Bladder microvascular endothelial cell (primary cell): ENCODE measurements around the gene STX7. TPM values are rescaled to one million over a fixed set of nuclear protein-coding genes. Genes with fewer than 3 reads are reported as not detected.

Source experiments
- total RNA-seq: library from RNA; depleted of rRNA; stranded (reverse); fragments of >200 nt; gene quantifications from 2 replicates; pipeline ENCODE4 v1.2.3, GENCODE V29; 2014

The STX7 gene, protein sequence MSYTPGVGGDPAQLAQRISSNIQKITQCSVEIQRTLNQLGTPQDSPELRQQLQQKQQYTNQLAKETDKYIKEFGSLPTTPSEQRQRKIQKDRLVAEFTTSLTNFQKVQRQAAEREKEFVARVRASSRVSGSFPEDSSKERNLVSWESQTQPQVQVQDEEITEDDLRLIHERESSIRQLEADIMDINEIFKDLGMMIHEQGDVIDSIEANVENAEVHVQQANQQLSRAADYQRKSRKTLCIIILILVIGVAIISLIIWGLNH
- total RNA-seq = 13.9 and 46.1 TPM in 2 replicates

GRCh38 chr6:132512638-132513632 lies at the start of gene STX7:
TSS of gene STX7 (minus strand) at chr6:132513116. CDS start at chr6:132503530, 9,586 bp downstream.

DNA sequence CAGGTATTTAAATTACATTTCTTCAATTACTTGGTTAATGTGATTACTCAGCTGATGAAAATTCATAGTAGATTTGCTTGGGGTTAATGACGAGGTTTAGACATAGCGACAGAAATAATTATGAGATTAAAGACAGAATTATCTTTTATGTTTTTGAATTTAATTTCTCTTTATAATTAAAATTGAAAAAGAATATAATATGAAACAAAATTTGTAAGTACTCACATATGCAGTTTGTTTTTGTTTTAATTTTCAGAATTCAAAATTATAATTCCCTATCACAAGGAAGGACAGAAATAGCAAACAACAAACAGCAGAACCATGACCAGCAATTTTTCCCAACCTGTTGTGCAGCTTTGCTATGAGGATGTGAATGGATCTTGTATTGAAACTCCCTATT lies 39.5 kb upstream of the STX7 start, which contains the start of gene TAAR8:
TAAR8 (plus strand) TSS at position 301 of the 400 bp plus-strand sequence; CDS start at position 322, 21 bp downstream.

DNA sequence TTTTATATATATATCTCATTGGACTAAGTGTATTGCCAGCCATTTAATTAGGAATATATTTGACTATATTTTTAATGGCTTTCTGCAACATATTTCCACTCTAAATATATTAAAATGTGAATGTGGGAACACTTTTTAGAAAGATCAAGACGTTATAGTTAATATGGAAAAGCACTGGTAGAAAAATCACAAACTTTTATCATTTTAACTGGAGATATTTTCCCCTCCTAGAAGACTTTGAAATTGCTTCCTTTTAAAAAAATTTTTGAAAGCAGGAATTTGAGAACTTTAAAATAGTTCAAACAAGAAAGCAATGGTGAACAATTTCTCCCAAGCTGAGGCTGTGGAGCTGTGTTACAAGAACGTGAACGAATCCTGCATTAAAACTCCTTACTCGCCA lies 25.1 kb upstream of the STX7 start, which contains the start of gene TAAR9:
TAAR9 (plus strand) TSS at position 301 of the 400 bp plus-strand sequence; CDS start at position 314, 13 bp downstream.

DNA sequence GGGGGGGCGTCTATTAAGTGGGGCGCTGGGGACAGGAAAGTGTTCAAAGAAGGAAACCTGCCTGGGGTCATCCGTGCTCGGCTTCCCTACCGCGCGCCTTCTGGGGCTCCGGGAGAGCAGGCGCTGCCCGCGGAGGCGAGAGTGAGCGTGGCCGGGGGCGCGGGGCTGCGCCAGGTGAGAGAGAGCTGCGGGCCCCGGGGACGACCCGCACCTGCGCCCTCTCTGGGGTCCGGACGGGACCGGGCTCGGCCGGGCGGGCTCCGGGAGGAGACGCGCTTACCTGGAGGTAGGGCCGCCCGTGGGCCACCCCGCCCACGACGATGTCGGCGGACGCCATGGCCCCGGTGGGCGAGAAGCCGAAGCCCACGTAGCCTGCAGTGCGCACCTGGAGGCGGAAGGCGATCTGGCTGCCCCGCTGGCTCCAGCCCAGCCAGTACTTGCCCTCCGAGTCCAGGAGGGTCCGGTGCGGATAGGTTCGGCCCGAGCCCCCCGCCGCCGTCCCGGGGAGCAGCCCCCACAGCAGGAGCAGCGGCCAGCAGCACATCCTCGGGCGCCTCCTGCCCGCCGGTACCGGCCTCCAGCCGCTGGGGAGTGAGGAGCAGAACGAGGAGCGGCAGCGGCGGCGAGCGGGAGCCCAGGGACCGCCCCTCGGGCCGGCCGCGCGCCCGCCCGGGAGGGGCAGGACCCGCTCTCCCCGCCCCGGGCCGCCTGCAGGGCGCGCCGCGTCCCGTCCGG lies 111.9 kb downstream of the STX7 start, which contains the start of gene MOXD1:
MOXD1 (minus strand) TSS at position 593 of the 735 bp plus-strand sequence; CDS start at position 544, 49 bp downstream.

Other genes with a start within 250 kb of the STX7 start
- gene MOXD1, start 111.6 kb downstream of the STX7 start, total RNA-seq = 0.13 and 0.16 TPM in 2 replicates
- not detected in 2 replicates for gene TAAR9, start 25.2 kb upstream of the STX7 start, total RNA-seq
- gene TAAR8, start 39.6 kb upstream of the STX7 start, total RNA-seq = not detected in 2 replicates
- not detected in 2 replicates for gene TAAR6, start 57.2 kb upstream of the STX7 start, total RNA-seq
- gene TAAR5, start 76.6 kb upstream of the STX7 start, total RNA-seq = not detected in 2 replicates
- gene TAAR2, start 111.2 kb upstream of the STX7 start, total RNA-seq = not detected in 2 replicates
- gene TAAR1, start 146.1 kb upstream of the STX7 start, total RNA-seq = not detected in 2 replicates
- gene VNN1, start 200.9 kb upstream of the STX7 start, total RNA-seq = 0.06 TPM in 1 of 2 replicates, not detected in the other
- not detected in 2 replicates for gene VNN2, start 244.8 kb upstream of the STX7 start, total RNA-seq